Measurements from ENCODE around the gene CCDC85C.

Gene CCDC85C

GRCh38 chr14:99512110-99512449, 91.9 kb downstream of the CCDC85C start:
- no peak for DNase-seq (ENCODE audit: low read depth in 2 of 2)

GRCh38 chr14:99511421-99512109, 92.4 kb downstream of the CCDC85C start:
- no peak for DNase-seq (ENCODE audit: low read depth in 2 of 2)

- no peak for DNase-seq (ENCODE audit: low read depth in 2 of 2)
Observed at GRCh38 chr14:99510556-99511139, 93.4 kb downstream of the CCDC85C start.

- DNase-seq (ENCODE audit: low read depth in 2 of 2): no peak
Observed at GRCh38 chr14:99509871-99510555, 94.0 kb downstream of the CCDC85C start.

- DNase-seq (ENCODE audit: low read depth in 2 of 2): no peak
Observed at GRCh38 chr14:99508896-99509629, 94.9 kb downstream of the CCDC85C start.

GRCh38 chr14:99507860-99508640, 96.0 kb downstream of the CCDC85C start:
- no peak for DNase-seq (ENCODE audit: low read depth in 2 of 2)

GRCh38 chr14:99506276-99506675, 97.7 kb downstream of the CCDC85C start:
- no peak for DNase-seq (ENCODE audit: low read depth in 2 of 2)

- no peak for DNase-seq (ENCODE audit: low read depth in 2 of 2)
Observed at GRCh38 chr14:99505089-99505488, 98.9 kb downstream of the CCDC85C start.

GRCh38 chr14:99503848-99504453, 100.1 kb downstream of the CCDC85C start:
- DNase-seq (ENCODE audit: low read depth in 2 of 2): no peak

- DNase-seq (ENCODE audit: low read depth in 2 of 2): no peak
Observed at GRCh38 chr14:99502989-99503421, 101.0 kb downstream of the CCDC85C start.

- DNase-seq (ENCODE audit: low read depth in 2 of 2): no peak
Observed at GRCh38 chr14:99497894-99498293, 106.1 kb downstream of the CCDC85C start.

GRCh38 chr14:99497341-99497740, 106.7 kb downstream of the CCDC85C start:
- no peak for DNase-seq (ENCODE audit: low read depth in 2 of 2)

GRCh38 chr14:99484106-99484505, 119.9 kb downstream of the CCDC85C start:
- DNase-seq (ENCODE audit: low read depth in 2 of 2): no peak

- DNase-seq (ENCODE audit: low read depth in 2 of 2): no peak
Observed at GRCh38 chr14:99481745-99482099, 122.3 kb downstream of the CCDC85C start.

- DNase-seq (ENCODE audit: low read depth in 2 of 2): peak; percentile 99 to 100
Observed at GRCh38 chr14:99480917-99481744, 122.9 kb downstream of the CCDC85C start, which contains the start of gene CCNK. TSS of gene CCNK (plus strand) at chr14:99481409. CDS start at chr14:99492678, 11,269 bp downstream.

- DNase-seq (ENCODE audit: low read depth in 2 of 2): no peak
Observed at GRCh38 chr14:99479906-99480869, 123.8 kb downstream of the CCDC85C start, which contains the start of gene SETD3. TSS of gene SETD3 (minus strand) at chr14:99480859. CDS start at chr14:99465805, 15,054 bp downstream.

- no peak for DNase-seq (ENCODE audit: low read depth in 2 of 2)
Observed at GRCh38 chr14:99479160-99479905, 124.7 kb downstream of the CCDC85C start.

GRCh38 chr14:99478128-99478527, 125.9 kb downstream of the CCDC85C start:
- no peak for DNase-seq (ENCODE audit: low read depth in 2 of 2)
